ENCODE results near the gene ALS2.

DNA sequence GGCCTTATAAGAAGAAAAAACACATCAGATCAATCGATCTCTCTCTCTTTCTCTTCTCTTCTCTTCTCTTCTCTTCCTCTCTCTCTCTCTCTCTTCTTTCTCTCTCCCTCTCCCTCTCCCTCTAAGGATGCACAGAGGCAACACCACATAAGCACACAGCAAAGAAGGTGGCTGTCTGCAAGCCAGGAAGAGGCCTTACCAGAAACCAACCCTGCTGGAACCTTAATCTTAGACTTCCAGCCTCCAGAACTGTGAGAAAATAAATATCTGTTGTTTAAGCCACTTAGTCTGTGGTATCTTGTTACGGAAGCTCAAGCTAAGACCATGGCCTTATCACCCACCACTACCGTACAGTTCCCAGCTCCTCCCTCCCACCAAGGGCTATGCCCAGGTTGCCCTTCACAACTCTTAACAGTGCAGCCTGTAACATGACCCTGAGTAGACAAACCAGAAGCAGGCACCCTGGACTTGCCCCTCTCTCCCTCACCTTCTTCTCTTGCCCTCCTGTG lies 112.3 kb downstream of the ALS2 start:
- TF ChIP-seq TAF1 (conservative IDR thresholded peaks at IDR 0.05) (no peak), EGR1 (IDR thresholded peaks at IDR 0.05; ENCODE audit: low read depth in 2 of 2) (no peak)
- TF ChIP-seq, protein P1, sequence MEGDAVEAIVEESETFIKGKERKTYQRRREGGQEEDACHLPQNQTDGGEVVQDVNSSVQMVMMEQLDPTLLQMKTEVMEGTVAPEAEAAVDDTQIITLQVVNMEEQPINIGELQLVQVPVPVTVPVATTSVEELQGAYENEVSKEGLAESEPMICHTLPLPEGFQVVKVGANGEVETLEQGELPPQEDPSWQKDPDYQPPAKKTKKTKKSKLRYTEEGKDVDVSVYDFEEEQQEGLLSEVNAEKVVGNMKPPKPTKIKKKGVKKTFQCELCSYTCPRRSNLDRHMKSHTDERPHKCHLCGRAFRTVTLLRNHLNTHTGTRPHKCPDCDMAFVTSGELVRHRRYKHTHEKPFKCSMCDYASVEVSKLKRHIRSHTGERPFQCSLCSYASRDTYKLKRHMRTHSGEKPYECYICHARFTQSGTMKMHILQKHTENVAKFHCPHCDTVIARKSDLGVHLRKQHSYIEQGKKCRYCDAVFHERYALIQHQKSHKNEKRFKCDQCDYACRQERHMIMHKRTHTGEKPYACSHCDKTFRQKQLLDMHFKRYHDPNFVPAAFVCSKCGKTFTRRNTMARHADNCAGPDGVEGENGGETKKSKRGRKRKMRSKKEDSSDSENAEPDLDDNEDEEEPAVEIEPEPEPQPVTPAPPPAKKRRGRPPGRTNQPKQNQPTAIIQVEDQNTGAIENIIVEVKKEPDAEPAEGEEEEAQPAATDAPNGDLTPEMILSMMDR (IDR thresholded peaks at IDR 0.05; ENCODE audit: low read depth, low read length, missing input control): no peak
